ENCODE results near the gene VEZT.
"Not testable (repeated sequence)": the region's sequence is repeated elsewhere in the genome, so short reads cannot be mapped to it uniquely, and the experiment has no call there.

VEZT gene

DNA sequence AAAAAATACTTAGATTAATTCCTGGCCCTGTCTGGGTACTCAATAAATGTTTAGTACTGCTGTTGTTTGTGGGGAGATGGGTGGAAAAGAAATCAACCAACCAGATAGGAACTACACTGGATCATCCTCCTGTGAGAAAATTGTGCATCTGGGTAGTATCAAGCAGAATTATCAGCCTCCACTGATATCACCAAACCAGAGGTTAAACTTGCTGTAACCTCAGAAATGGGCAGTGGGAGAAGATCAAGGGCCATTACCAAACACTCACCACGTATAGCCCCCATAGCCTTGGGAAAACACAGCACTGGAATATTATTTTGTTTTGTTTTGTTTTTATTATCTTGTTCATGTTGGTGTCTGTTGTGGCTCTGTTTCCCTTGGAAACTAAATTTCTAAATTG is 19.7 kb downstream of the VEZT start:
- no peak overlapping the region for H3K27ac ChIP-seq
- TF ChIP-seq ZFX (IDR thresholded peaks at IDR 0.05) (no peak), CTCF (conservative IDR thresholded peaks at IDR 0.05) (no peak)

DNA sequence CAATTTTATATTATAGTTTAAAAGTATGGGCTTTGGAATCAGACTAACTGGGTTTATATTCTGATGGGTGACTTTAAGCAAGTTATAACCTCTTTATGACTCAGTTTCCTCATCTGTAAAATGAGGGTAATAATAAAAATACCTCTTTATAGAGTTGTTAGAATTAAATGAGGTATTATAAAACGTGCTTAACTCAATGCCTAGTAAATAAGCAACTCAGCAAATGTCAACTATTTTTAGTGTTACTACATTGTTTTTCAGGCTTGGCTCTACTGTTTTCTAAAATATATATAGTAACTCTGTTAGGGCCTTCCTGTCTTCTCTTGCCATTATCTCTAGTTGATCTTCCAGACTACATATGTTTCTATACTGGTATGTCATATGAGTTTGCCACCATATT is 20.5 kb downstream of the VEZT start:
- TF ChIP-seq ZFX (IDR thresholded peaks at IDR 0.05) (no peak), CTCF (conservative IDR thresholded peaks at IDR 0.05) (no peak)
- no peak overlapping the region for H3K27ac ChIP-seq

DNA sequence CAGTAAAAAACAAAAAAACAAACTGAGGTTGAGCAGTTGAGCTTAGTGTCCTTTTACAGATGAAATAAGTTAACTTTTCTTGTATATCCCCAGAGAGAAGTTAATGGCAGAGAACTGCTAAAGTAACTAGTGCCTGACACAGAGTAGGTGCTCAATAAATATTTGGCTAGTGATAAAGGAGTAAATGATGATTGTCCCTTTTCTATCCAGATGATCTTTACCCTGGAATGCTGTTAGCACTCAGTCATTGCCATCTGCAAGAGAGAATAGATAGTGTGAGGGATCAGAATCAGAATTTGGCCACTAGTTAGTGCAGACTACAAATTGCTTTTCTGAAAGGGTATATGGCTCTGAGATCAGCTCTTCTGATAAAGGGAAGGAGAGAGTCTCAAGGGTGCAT is 21.6 kb downstream of the VEZT start:
- TF ChIP-seq CTCF (conservative IDR thresholded peaks at IDR 0.05) (no peak), ZFX (IDR thresholded peaks at IDR 0.05) (no peak)
- no peak overlapping the region for H3K27ac ChIP-seq

DNA sequence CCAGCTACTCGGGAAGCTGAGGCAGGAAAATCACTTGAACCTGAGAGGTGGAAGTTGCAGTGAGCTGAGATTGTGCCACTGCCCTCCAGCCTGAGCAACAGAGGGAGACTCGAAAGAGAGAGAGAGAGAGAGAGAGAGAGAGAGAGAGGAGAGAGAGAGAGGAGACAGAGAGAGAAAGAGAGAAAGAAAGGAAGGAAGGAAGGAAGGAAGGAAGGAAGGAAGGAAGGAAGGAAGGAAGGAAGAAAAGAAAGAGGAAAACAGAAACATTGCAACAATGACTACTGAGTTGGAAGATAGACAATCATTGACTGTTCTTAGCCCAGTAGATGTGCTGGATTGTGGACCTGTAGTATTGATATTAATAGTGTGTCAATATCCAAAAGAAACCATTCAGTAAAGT is 22.2 kb downstream of the VEZT start:
- H3K27ac ChIP-seq, result not testable (repeated sequence)

DNA sequence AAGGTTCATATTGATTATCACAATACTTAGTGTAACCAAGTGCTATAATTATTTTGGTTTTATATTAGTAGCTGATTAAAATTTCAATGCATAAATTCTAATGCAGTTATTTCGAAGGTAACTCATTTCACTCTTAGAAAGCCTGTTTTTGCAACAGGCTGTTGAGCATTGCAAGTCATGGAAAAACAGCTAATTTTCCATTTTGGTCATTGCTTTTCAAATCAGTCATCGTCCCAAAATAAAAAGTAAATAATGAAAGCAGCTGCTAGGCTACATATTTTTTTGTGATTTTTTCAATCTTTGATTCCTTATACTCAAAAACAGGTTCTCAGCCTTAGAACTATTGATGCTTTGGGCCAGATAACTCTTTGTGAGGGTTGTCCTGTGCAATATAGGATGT is 22.9 kb downstream of the VEZT start:
- TF ChIP-seq ZFX (IDR thresholded peaks at IDR 0.05), result no peak
- no peak for TF ChIP-seq CTCF (conservative IDR thresholded peaks at IDR 0.05)
- peak overlapping the region; percentile 38 for H3K27ac ChIP-seq

GRCh38 chr12:95241138-95241537 is 23.5 kb downstream of the VEZT start:
- peak overlapping the region; percentile 38 for H3K27ac ChIP-seq

DNA sequence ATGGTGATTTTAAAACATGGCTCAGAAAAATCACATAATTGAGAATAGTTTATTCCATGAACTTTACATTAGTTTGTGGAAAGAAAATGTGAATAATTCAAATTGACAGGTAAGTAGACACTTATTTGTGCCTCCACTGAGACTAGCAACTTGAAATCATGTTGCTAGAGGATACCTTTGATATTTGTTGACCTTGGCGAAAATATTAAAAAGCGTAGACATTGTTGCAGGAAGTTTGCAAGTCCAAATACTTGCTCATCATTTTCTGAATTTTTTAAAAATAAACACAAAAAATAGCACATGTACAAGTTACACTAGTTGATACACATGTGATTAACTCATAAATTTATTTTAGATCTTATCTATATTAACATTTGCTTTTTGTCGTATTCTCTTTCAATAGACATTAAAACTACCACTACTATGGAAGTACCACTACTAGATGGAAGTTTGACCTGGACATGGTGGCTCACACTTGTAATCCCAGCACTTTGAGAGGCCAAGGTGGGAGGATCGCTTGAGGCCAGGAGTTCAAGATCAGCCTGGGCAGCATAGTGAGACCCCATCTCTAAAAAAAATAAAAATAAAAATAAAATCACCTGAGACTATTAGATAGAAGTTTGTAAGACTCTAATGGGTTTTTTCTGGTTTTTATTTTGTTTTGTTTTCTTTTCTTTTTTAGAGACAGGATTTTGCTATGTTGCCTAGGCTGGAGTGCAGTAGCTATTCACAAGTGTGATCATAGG is 24.3 kb downstream of the VEZT start:
- peak overlapping the region; percentile 79 for H3K27ac ChIP-seq
- no peak for TF ChIP-seq CTCF (conservative IDR thresholded peaks at IDR 0.05)
- TF ChIP-seq ZFX (IDR thresholded peaks at IDR 0.05), result no peak

GRCh38 chr12:95243497-95244183 is 26.0 kb downstream of the VEZT start:
- H3K27ac ChIP-seq, result peak overlapping the region; percentile 79
- TF ChIP-seq CTCF (conservative IDR thresholded peaks at IDR 0.05) (no peak), ZFX (IDR thresholded peaks at IDR 0.05) (no peak)

Measured in C4-2B (cell line).